OCI-LY3 (cell line): ENCODE results near the gene RPP25L.

ENCODE experiments used
- CTCF ChIP-seq: fragments of 200-600, 300-600 bp; sonication (generic); IDR thresholded peaks from 2 replicates; pipeline ENCODE4 v1.5.1; 2014; ENCODE audit warnings: antibody characterized with exemption, low read length, low read depth
- EZH2phosphoT487 ChIP-seq: fragments of 200-600 bp; shearing (Covaris generic); IDR thresholded peaks from 2 replicates; pipeline ENCODE4 v1.6.1; 2018; ENCODE audit warnings: antibody characterized with exemption, mixed run types, low read depth

- no peak for TF ChIP-seq CTCF
- no peak for TF ChIP-seq EZH2phosphoT487
Observed at GRCh38 chr9:34576597-34577399, 35.1 kb downstream of the RPP25L start.
